ENCODE results near the gene FRMD4B. TPM values are rescaled to one million over a fixed set of nuclear protein-coding genes. Genes with fewer than 3 reads are reported as not detected.

FRMD4B gene
- total and polyA plus RNA-seq, 4 donors = 5.6 to 73.6 (median 24.0) TPM

DNA sequence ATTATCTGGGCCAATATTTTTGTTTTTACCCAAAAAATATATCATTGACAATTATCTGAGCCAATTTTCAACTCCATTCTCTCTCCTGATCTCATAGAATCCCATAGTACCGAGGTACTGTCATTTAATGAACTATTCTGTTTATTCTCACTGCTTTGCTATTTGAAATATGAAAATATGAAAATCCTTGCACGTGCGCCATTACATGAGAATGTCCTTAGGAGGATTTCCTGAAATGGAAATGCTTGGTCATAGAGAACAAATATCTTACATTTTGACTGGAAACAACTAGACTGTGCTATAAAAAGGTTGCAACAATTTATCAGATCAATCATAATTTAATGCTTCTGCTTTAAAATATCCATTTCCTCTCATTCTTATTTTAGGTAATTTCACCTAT lies 18.3 kb downstream of the FRMD4B start:
- Histone ChIP-seq H3K27ac (ENCODE audit: low read depth in 1 of 2, low read length in 2 of 2) (no peak overlapping the region), H3K9me3 (ENCODE audit: control insufficient read depth, low read length) (no peaks in the 10 kb centered on the region), H3K36me3 (ENCODE audit: control insufficient read depth in 1 of 2, insufficient read depth in 2 of 2, low read length in 1 of 2) (no peaks in the 10 kb centered on the region), H3K27me3 (ENCODE audit: control insufficient read depth in 1 of 2, insufficient read depth in 2 of 2, low read length in 1 of 2) (no peaks in the 10 kb centered on the region), H3K4me3 (ENCODE audit: low read length in 2 of 2) (no peak overlapping the region), H3K4me1 (ENCODE audit: control insufficient read depth in 1 of 2, insufficient read depth in 2 of 2, low read length in 2 of 2) (peaks cover 3 to 8% of the 10 kb centered on the region in 2 donors)
- ATAC-seq (ENCODE audit: low FRiP score) (no peak), DNase-seq (no peak)
- WGBS, 2 donors = 87 to 95% methylated on average over 3 of the region's 3 CpGs
- intact Hi-C loops (cut with DNase I) = no loop called here

GRCh38 chr3:69364354-69364753 lies 21.5 kb downstream of the FRMD4B start:
- Histone ChIP-seq H3K4me3 (ENCODE audit: low read length in 2 of 2) (no peak overlapping the region), H3K4me1 (ENCODE audit: control insufficient read depth in 1 of 2, insufficient read depth in 2 of 2, low read length in 2 of 2) (peaks cover 4 to 8% of the 10 kb centered on the region in 2 donors), H3K27ac (ENCODE audit: low read depth in 1 of 2, low read length in 2 of 2) (peak overlapping the region in 1 of 2 donors; percentile 0), H3K27me3 (ENCODE audit: control insufficient read depth in 1 of 2, insufficient read depth in 2 of 2, low read length in 1 of 2) (no peaks in the 10 kb centered on the region), H3K36me3 (ENCODE audit: control insufficient read depth in 1 of 2, insufficient read depth in 2 of 2, low read length in 1 of 2) (no peaks in the 10 kb centered on the region), H3K9me3 (ENCODE audit: control insufficient read depth, low read length) (no peaks in the 10 kb centered on the region)
- intact Hi-C loops (cut with DNase I) = no loop called here
- 97% methylated on average over 5 of the region's 5 CpGs for WGBS, 2 donors
- DNase-seq = no peak
- ATAC-seq (ENCODE audit: low FRiP score) = no peak

DNA sequence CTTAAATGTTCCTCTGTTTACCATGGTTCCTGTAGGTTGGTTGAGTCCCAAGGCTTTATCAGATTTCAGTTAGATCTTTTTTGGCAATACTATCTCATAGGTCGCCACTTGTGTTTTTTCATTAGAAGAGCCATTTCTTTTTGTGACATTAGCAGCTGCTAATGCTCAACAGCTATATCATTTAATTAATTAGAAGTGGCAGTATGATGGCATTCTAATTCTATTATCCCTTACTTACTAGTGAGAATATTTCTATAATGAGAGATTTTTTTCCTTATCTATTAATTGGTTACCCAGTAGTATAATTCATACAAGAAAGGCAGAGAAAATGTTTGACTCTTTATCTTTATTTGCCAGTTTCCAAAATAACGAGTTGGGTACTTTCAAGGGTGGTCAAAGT lies 25.2 kb downstream of the FRMD4B start:
- Histone ChIP-seq H3K9me3 (ENCODE audit: control insufficient read depth, low read length) (no peaks in the 10 kb centered on the region), H3K36me3 (ENCODE audit: control insufficient read depth in 1 of 2, insufficient read depth in 2 of 2, low read length in 1 of 2) (no peaks in the 10 kb centered on the region), H3K27me3 (ENCODE audit: control insufficient read depth in 1 of 2, insufficient read depth in 2 of 2, low read length in 1 of 2) (no peaks in the 10 kb centered on the region), H3K4me3 (ENCODE audit: low read length in 2 of 2) (no peak overlapping the region), H3K27ac (ENCODE audit: low read depth in 1 of 2, low read length in 2 of 2) (no peak overlapping the region), H3K4me1 (ENCODE audit: control insufficient read depth in 1 of 2, insufficient read depth in 2 of 2, low read length in 2 of 2) (peaks cover 4 to 8% of the 10 kb centered on the region in 2 donors)
- intact Hi-C loops (cut with DNase I) = no loop called here
- no peak for DNase-seq
- ATAC-seq (ENCODE audit: low FRiP score) = no peak
- 87 to 91% methylated on average over 2 of the region's 2 CpGs for WGBS, 2 donors

GRCh38 chr3:69359916-69360315 lies 26.0 kb downstream of the FRMD4B start:
- no peaks in the 10 kb centered on the region for H3K27me3 ChIP-seq (ENCODE audit: control insufficient read depth in 1 of 2, insufficient read depth in 2 of 2, low read length in 1 of 2)
- H3K4me3 ChIP-seq (ENCODE audit: low read length in 2 of 2) = no peak overlapping the region
- ATAC-seq (ENCODE audit: low FRiP score) (no peak), DNase-seq (no peak)
- no peaks in the 10 kb centered on the region for H3K9me3 ChIP-seq (ENCODE audit: control insufficient read depth, low read length)
- H3K27ac ChIP-seq (ENCODE audit: low read depth in 1 of 2, low read length in 2 of 2) = peak overlapping the region in 1 of 2 donors; percentile 71
- peaks cover 4 to 8% of the 10 kb centered on the region in 2 donors for H3K4me1 ChIP-seq (ENCODE audit: control insufficient read depth in 1 of 2, insufficient read depth in 2 of 2, low read length in 2 of 2)
- H3K36me3 ChIP-seq (ENCODE audit: control insufficient read depth in 1 of 2, insufficient read depth in 2 of 2, low read length in 1 of 2) = no peaks in the 10 kb centered on the region
- intact Hi-C loops (cut with DNase I) = no loop called here

- peaks cover 4 to 8% of the 10 kb centered on the region in 2 donors for H3K4me1 ChIP-seq (ENCODE audit: control insufficient read depth in 1 of 2, insufficient read depth in 2 of 2, low read length in 2 of 2)
- peak; percentile 36 for ATAC-seq (ENCODE audit: low FRiP score)
- WGBS, 2 donors = 15 to 21% methylated on average over 6 of the region's 6 CpGs
- H3K27ac ChIP-seq (ENCODE audit: low read depth in 1 of 2, low read length in 2 of 2) = peak overlapping the region in 1 of 2 donors; percentile 89
- H3K4me3 ChIP-seq (ENCODE audit: low read length in 2 of 2) = no peak overlapping the region
- H3K27me3 ChIP-seq (ENCODE audit: control insufficient read depth in 1 of 2, insufficient read depth in 2 of 2, low read length in 1 of 2) = no peaks in the 10 kb centered on the region
- intact Hi-C loops (cut with DNase I) = no loop called here
- H3K9me3 ChIP-seq (ENCODE audit: control insufficient read depth, low read length) = no peaks in the 10 kb centered on the region
- no peak for DNase-seq
- H3K36me3 ChIP-seq (ENCODE audit: control insufficient read depth in 1 of 2, insufficient read depth in 2 of 2, low read length in 1 of 2) = no peaks in the 10 kb centered on the region
Observed at GRCh38 chr3:69359339-69359893, 26.5 kb downstream of the FRMD4B start.

DNA sequence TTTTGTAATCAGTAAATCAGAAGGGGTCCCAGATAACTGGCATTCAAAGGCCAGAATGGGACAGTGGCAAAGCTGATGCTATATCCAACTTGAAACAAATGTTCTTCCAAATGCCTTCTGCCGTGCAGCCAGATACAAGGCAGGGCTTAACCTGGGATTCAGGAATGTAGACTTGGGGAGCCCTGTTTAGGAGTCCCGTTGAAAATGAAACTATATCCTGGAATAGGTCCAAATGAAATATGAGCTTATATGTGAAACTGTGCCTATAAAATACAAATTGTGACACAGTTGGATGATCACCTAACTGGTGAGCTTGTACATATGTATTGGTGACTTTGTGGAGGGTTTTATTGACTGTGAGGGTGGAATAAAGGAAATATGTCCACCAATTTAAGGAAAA lies 28.7 kb downstream of the FRMD4B start:
- no peaks in the 10 kb centered on the region for H3K9me3 ChIP-seq (ENCODE audit: control insufficient read depth, low read length)
- H3K27ac ChIP-seq (ENCODE audit: low read depth in 1 of 2, low read length in 2 of 2) = peak overlapping the region; percentile 3 to 67
- no peak for DNase-seq
- intact Hi-C loops (cut with DNase I) = no loop called here
- H3K27me3 ChIP-seq (ENCODE audit: control insufficient read depth in 1 of 2, insufficient read depth in 2 of 2, low read length in 1 of 2) = no peaks in the 10 kb centered on the region
- H3K36me3 ChIP-seq (ENCODE audit: control insufficient read depth in 1 of 2, insufficient read depth in 2 of 2, low read length in 1 of 2) = no peaks in the 10 kb centered on the region
- no peak overlapping the region for H3K4me3 ChIP-seq (ENCODE audit: low read length in 2 of 2)
- peaks cover 2 to 4% of the 10 kb centered on the region in 2 donors for H3K4me1 ChIP-seq (ENCODE audit: control insufficient read depth in 1 of 2, insufficient read depth in 2 of 2, low read length in 2 of 2)
- WGBS, 2 donors = 42 to 51% methylated on average over 2 of the region's 2 CpGs
- no peak for ATAC-seq (ENCODE audit: low FRiP score)

- H3K4me1 ChIP-seq (ENCODE audit: control insufficient read depth in 1 of 2, insufficient read depth in 2 of 2, low read length in 2 of 2) = peaks cover 0 to 4% of the 10 kb centered on the region in 2 donors
- no peaks in the 10 kb centered on the region for H3K9me3 ChIP-seq (ENCODE audit: control insufficient read depth, low read length)
- no peaks in the 10 kb centered on the region for H3K27me3 ChIP-seq (ENCODE audit: control insufficient read depth in 1 of 2, insufficient read depth in 2 of 2, low read length in 1 of 2)
- ATAC-seq (ENCODE audit: low FRiP score) (no peak), DNase-seq (no peak)
- 91 to 95% methylated on average over 2 of the region's 2 CpGs for WGBS, 2 donors
- intact Hi-C loops (cut with DNase I) = no loop called here
- H3K4me3 ChIP-seq (ENCODE audit: low read length in 2 of 2) = no peak overlapping the region
- no peaks in the 10 kb centered on the region for H3K36me3 ChIP-seq (ENCODE audit: control insufficient read depth in 1 of 2, insufficient read depth in 2 of 2, low read length in 1 of 2)
- no peak overlapping the region for H3K27ac ChIP-seq (ENCODE audit: low read depth in 1 of 2, low read length in 2 of 2)
Observed at GRCh38 chr3:69354948-69355347, 30.9 kb downstream of the FRMD4B start.

- WGBS, 2 donors = 62 to 66% methylated on average over 15 of the region's 15 CpGs
- intact Hi-C loops (cut with DNase I) = no loop called here
Observed at GRCh38 chr3:69353503-69353902, 32.4 kb downstream of the FRMD4B start.

DNA sequence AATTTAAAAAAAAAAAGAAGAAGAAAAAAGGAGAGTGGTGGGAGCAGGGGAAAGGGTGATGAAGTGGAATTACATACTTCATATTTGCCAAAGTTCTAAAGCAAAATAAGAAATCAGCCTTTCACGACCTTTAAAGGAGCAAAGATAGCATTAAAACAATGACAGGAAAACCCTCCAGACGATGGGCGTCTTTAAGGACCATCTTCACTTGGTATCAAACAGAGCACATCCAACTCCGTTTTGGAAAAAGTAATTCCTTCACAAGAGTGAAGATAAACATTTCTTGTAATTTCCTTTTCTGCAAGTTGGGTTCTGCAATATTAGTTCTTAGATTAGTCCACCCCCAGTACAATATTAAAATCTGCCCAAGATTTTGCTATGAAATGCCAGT lies 32.8 kb downstream of the FRMD4B start:
- Histone ChIP-seq H3K9me3 (ENCODE audit: control insufficient read depth, low read length) (no peaks in the 10 kb centered on the region), H3K4me3 (ENCODE audit: low read length in 2 of 2) (peak overlapping the region in 1 of 2 donors; percentile 41), H3K36me3 (ENCODE audit: control insufficient read depth in 1 of 2, insufficient read depth in 2 of 2, low read length in 1 of 2) (no peaks in the 10 kb centered on the region), H3K4me1 (ENCODE audit: control insufficient read depth in 1 of 2, insufficient read depth in 2 of 2, low read length in 2 of 2) (peaks cover 0 to 4% of the 10 kb centered on the region in 2 donors), H3K27me3 (ENCODE audit: control insufficient read depth in 1 of 2, insufficient read depth in 2 of 2, low read length in 1 of 2) (no peaks in the 10 kb centered on the region), H3K27ac (ENCODE audit: low read depth in 1 of 2, low read length in 2 of 2) (no peak overlapping the region)
- DNase-seq (no peak), ATAC-seq (ENCODE audit: low FRiP score) (no peak)
- intact Hi-C loops (cut with DNase I) = no loop called here
- WGBS, 2 donors = 63 to 75% methylated on average over 4 of the region's 4 CpGs

More at GRCh38 chr3:69353503-69353902, 32.4 kb downstream of the FRMD4B start:
- Histone ChIP-seq H3K9me3 (ENCODE audit: control insufficient read depth, low read length) (no peaks in the 10 kb centered on the region), H3K27me3 (ENCODE audit: control insufficient read depth in 1 of 2, insufficient read depth in 2 of 2, low read length in 1 of 2) (no peaks in the 10 kb centered on the region), H3K27ac (ENCODE audit: low read depth in 1 of 2, low read length in 2 of 2) (no peak overlapping the region), H3K4me1 (ENCODE audit: control insufficient read depth in 1 of 2, insufficient read depth in 2 of 2, low read length in 2 of 2) (peaks cover 0 to 4% of the 10 kb centered on the region in 2 donors), H3K4me3 (ENCODE audit: low read length in 2 of 2) (no peak overlapping the region), H3K36me3 (ENCODE audit: control insufficient read depth in 1 of 2, insufficient read depth in 2 of 2, low read length in 1 of 2) (no peaks in the 10 kb centered on the region)
- DNase-seq (peak in 1 of 2 donors; percentile 68), ATAC-seq (ENCODE audit: low FRiP score) (peak; percentile 59)

Measured in aorta (tissue), 5 donors.